ENCODE measurements around the gene PRR33.

Gene PRR33

GRCh38 chr11:1893581-1894359, 2.1 kb upstream of the PRR33 start:
- in situ Hi-C loops (cut with HindIII; ENCODE audit: low sequenced_read_pairs) = no loop called here
- no peak for TF ChIP-seq CTCF (IDR thresholded peaks at IDR 0.05; ENCODE audit: low read depth, low read length)
- no peak overlapping the region for H3K4me3 ChIP-seq (ENCODE audit: low read depth, low read length)
- no peak for DNase-seq (ENCODE audit: low read depth, low spot score)

- no peak for DNase-seq (ENCODE audit: low read depth, low spot score)
- TF ChIP-seq CTCF (IDR thresholded peaks at IDR 0.05; ENCODE audit: low read depth, low read length) = no peak
- in situ Hi-C loops (cut with HindIII; ENCODE audit: low sequenced_read_pairs) = no loop called here
- H3K4me3 ChIP-seq (ENCODE audit: low read depth, low read length) = no peak overlapping the region
These were observed 863 bp upstream of the PRR33 start for GRCh38 chr11:1892558-1892957.

- no peak for DNase-seq (ENCODE audit: low read depth, low spot score)
- H3K4me3 ChIP-seq (ENCODE audit: low read depth, low read length) = no peak overlapping the region
- no peak for TF ChIP-seq CTCF (IDR thresholded peaks at IDR 0.05; ENCODE audit: low read depth, low read length)
- in situ Hi-C loops (cut with HindIII; ENCODE audit: low sequenced_read_pairs) = no loop called here
These were observed 421 bp upstream of the PRR33 start for GRCh38 chr11:1892116-1892515.

- in situ Hi-C loops (cut with HindIII; ENCODE audit: low sequenced_read_pairs) = no loop called here
- TF ChIP-seq CTCF (IDR thresholded peaks at IDR 0.05; ENCODE audit: low read depth, low read length) = no peak
- DNase-seq (ENCODE audit: low read depth, low spot score) = no peak
- no peak overlapping the region for H3K4me3 ChIP-seq (ENCODE audit: low read depth, low read length)
These were observed 552 bp downstream of the PRR33 start for GRCh38 chr11:1890856-1891830.

GRCh38 chr11:1889941-1890855, 1.5 kb downstream of the PRR33 start:
- in situ Hi-C loops (cut with HindIII; ENCODE audit: low sequenced_read_pairs) = no loop called here

More at GRCh38 chr11:1889941-1890855, 1.5 kb downstream of the PRR33 start:
- DNase-seq (ENCODE audit: low read depth, low spot score) = no peak
- no peak for TF ChIP-seq CTCF (IDR thresholded peaks at IDR 0.05; ENCODE audit: low read depth, low read length)
- H3K4me3 ChIP-seq (ENCODE audit: low read depth, low read length) = no peak overlapping the region

Measured in astrocyte of the spinal cord (primary cell).